Measurements from ENCODE around the gene NOTCH2. TPM values are rescaled to one million over a fixed set of nuclear protein-coding genes. Genes with fewer than 3 reads are reported as not detected.
A peak's percentile ranks its signal among the peaks of the same experiment; 100 is the strongest.

The NOTCH2 gene
- total RNA-seq, 1 donor = 200 TPM

- DNase-seq (ENCODE audit: low read depth) = no peak
- TF ChIP-seq, protein P1, sequence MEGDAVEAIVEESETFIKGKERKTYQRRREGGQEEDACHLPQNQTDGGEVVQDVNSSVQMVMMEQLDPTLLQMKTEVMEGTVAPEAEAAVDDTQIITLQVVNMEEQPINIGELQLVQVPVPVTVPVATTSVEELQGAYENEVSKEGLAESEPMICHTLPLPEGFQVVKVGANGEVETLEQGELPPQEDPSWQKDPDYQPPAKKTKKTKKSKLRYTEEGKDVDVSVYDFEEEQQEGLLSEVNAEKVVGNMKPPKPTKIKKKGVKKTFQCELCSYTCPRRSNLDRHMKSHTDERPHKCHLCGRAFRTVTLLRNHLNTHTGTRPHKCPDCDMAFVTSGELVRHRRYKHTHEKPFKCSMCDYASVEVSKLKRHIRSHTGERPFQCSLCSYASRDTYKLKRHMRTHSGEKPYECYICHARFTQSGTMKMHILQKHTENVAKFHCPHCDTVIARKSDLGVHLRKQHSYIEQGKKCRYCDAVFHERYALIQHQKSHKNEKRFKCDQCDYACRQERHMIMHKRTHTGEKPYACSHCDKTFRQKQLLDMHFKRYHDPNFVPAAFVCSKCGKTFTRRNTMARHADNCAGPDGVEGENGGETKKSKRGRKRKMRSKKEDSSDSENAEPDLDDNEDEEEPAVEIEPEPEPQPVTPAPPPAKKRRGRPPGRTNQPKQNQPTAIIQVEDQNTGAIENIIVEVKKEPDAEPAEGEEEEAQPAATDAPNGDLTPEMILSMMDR (IDR thresholded peaks at IDR 0.05; ENCODE audit: insufficient read depth, low read depth, low read length) = no peak
- H3K4me3 ChIP-seq (ENCODE audit: low read depth, low read length) = no peak overlapping the region
These were observed 195.3 kb downstream of the NOTCH2 start for GRCh38 chr1:119874186-119874585.

- no peak overlapping the region for H3K4me3 ChIP-seq (ENCODE audit: low read depth, low read length)
- peak; percentile 88 for DNase-seq (ENCODE audit: low read depth)
- TF ChIP-seq, protein P1 (IDR thresholded peaks at IDR 0.05; ENCODE audit: insufficient read depth, low read depth, low read length) = no peak
These were observed 196.1 kb downstream of the NOTCH2 start for GRCh38 chr1:119873135-119874015.

DNA sequence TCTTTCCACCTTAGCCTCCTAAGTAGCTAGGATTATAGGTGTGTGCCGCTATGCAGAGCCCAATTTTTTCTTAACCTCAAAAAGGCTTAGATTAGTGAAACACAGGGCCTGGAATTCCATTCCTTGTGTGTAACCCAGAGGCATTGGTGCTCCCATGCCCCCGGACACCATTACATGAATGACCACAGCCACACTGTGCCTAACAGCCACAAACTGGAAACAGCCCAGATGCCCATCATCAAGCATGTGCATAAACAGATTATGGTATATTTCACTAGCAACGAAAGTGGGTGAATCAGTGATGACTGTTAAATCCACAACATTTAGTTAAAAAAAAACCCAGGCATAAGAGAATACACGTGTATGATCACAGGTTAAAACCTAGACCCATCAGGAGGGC lies 197.6 kb downstream of the NOTCH2 start:
- no peak for DNase-seq (ENCODE audit: low read depth)
- no peak overlapping the region for H3K4me3 ChIP-seq (ENCODE audit: low read depth, low read length)
- TF ChIP-seq, protein P1 (IDR thresholded peaks at IDR 0.05; ENCODE audit: insufficient read depth, low read depth, low read length) = no peak

DNA sequence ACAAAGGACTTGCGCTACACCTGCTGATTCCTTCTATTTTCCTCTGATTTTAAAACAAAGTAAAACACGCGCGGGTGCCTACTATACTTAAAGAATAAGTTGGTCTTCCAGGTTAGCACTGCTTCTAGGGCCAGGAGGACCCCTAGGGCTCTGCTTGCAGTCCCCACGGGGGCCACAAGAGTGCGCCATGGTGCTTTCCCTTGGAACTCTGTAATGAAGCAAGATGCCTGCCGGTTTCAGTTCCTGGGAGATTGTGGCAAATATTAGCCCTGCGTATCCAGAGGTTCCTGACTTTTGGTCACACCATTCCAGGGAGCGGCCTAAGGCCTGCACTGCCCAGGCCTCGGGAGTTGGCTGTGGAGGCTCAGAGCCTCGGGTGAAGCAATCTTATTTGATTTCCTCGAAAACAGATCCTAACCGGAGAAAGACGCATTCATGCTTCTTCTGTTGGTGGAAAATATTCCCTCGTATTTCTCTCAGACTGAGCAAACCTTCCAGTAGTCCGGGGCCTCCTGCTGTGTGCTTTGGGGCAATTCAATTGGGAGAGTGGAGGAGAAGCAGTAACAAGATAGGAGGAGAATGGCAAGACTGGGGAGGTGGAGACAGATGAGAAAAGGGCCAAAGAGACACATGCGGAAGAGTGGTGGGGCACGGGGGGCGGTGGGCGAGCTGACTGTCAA lies 198.4 kb downstream of the NOTCH2 start:
- H3K4me3 ChIP-seq (ENCODE audit: low read depth, low read length) = no peak overlapping the region
- TF ChIP-seq, protein P1 (IDR thresholded peaks at IDR 0.05; ENCODE audit: insufficient read depth, low read depth, low read length) = peak; percentile 99
- peak; percentile 81 for DNase-seq (ENCODE audit: low read depth)

- H3K4me3 ChIP-seq (ENCODE audit: low read depth, low read length) = no peak overlapping the region
- DNase-seq (ENCODE audit: low read depth) = peak; percentile 70
- TF ChIP-seq, protein P1 (IDR thresholded peaks at IDR 0.05; ENCODE audit: insufficient read depth, low read depth, low read length) = no peak
These were observed 199.5 kb downstream of the NOTCH2 start for GRCh38 chr1:119869995-119870394.

DNA sequence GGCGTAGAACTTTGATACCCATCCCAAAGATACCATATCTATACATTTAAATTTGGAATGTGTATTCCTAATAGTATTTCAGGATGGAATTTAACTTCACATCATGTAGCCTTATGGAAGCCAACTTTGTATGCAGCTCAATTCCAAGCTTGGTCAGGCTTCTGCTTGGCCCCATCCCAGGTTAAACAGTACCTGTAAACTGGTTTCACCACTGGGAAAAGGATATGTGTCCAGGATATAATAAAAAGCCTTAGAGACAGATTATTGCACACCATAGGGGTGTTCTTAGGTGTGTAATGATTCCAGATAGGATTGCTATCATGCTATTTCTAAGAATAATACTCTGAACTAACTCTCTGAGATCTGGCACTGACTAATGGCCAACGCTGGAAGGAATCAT lies 201.3 kb downstream of the NOTCH2 start:
- TF ChIP-seq, protein P1 (IDR thresholded peaks at IDR 0.05; ENCODE audit: insufficient read depth, low read depth, low read length) = no peak
- H3K4me3 ChIP-seq (ENCODE audit: low read depth, low read length) = no peak overlapping the region
- DNase-seq (ENCODE audit: low read depth) = no peak

Data from fibroblast of villous mesenchyme (primary cell).